PC-3 (cell line): Measurements from ENCODE around the gene PGS1. TPM values are rescaled to one million over a fixed set of nuclear protein-coding genes. Genes with fewer than 3 reads are reported as not detected.

Experiments used
- ATAC-seq: fragments of 200-7000 bp; cut with Tn5 transposase; 2 replicates; pipeline ENCODE4 v1.9.1; 2020; ENCODE audit warnings: mild to moderate bottlenecking, moderate library complexity
- BruUV-seq: library from RNA; stranded (reverse); fragments of 400-500 nt; replicated peaks from 2 replicates; lab custom pipeline; 2021; lab: Mats Ljungman, UMichigan
- CTCF ChIA-PET: fragments of 300-600 bp; sonication (Branson Sonifier 250); formaldehyde crosslinking; loops from one replicate; lab custom pipeline; 2022; ENCODE audit warnings: antibody characterized with exemption; lab: Charles Lee
- POLR2A ChIA-PET: fragments of 300-600 bp; sonication (Branson Sonifier 250); formaldehyde crosslinking; loops from one replicate; lab custom pipeline; 2022; ENCODE audit warnings: antibody characterized with exemption; ENCODE audit not compliant: unreplicated experiment; lab: Charles Lee
- DNase-seq: peaks from one replicate; pipeline ENCODE4 v3.0.0-alpha.2; 2015
- H2AFZ ChIP-seq: fragments of 300-600 bp; sonication (generic); 2 replicates; pipeline ENCODE4 v1.6.0; 2016; ENCODE audit warnings: antibody characterized with exemption, low read length
- H3F3A ChIP-seq: fragments of 300-600 bp; sonication (generic); one replicate; pipeline ENCODE4 v1.6.0; 2017; ENCODE audit warnings: antibody characterized with exemption, low read length, control low read depth, mild to moderate bottlenecking; ENCODE audit not compliant: unreplicated experiment
- H3K27ac ChIP-seq: fragments of 300-600 bp; sonication (generic); 2 replicates; pipeline ENCODE4 v1.5.1; 2016; ENCODE audit warnings: mild to moderate bottlenecking, low read length
- H3K27me3 ChIP-seq: fragments of 300-600 bp; sonication (generic); 2 replicates; pipeline ENCODE4 v1.6.1; 2016; ENCODE audit warnings: low read length, mixed read lengths
- H3K36me3 ChIP-seq: fragments of 300-600 bp; sonication (generic); 2 replicates; pipeline ENCODE4 v1.6.1; 2016; ENCODE audit warnings: low read depth, mixed run types, low read length, mixed read lengths
- H3K4me1 ChIP-seq: fragments of 300-600 bp; sonication (generic); 2 replicates; pipeline ENCODE4 v1.5.1; 2016; ENCODE audit warnings: low read length; ENCODE audit not compliant: insufficient read depth
- H3K4me2 ChIP-seq: fragments of 300-600 bp; sonication (generic); 2 replicates; pipeline ENCODE4 v1.6.0; 2016; ENCODE audit warnings: low read length
- H3K4me3 ChIP-seq: fragments of 300-600 bp; sonication (generic); 2 replicates; pipeline ENCODE4 v1.5.1; 2016; ENCODE audit warnings: mild to moderate bottlenecking, low read length, mixed read lengths
- H3K79me2 ChIP-seq: fragments of 300-600 bp; sonication (generic); 2 replicates; pipeline ENCODE4 v1.6.1; 2017; ENCODE audit warnings: low read length, mixed read lengths
- H3K9ac ChIP-seq: fragments of 300-600 bp; sonication (generic); 2 replicates; pipeline ENCODE4 v1.6.0; 2016; ENCODE audit warnings: mild to moderate bottlenecking, low read length
- H3K9me2 ChIP-seq: fragments of 300-600 bp; sonication (generic); replicated peaks from 2 replicates; pipeline ENCODE4 v1.6.1; 2016; ENCODE audit warnings: mixed run types, low read length, mixed read lengths
- H3K9me3 ChIP-seq: fragments of 300-600 bp; sonication (generic); 2 replicates; pipeline ENCODE4 v1.6.1; 2016; ENCODE audit warnings: low read length, mixed read lengths
- H4K20me1 ChIP-seq: fragments of 300-600 bp; sonication (generic); 2 replicates; pipeline ENCODE4 v1.6.1; 2016; ENCODE audit warnings: low read length, mixed read lengths
- CTCF ChIP-seq: fragments of 300-600 bp; sonication (generic); conservative IDR thresholded peaks from 2 replicates; pipeline ENCODE4 v1.5.1; 2017; ENCODE audit warnings: antibody characterized with exemption, low read depth, mild to moderate bottlenecking, low read length
- EZH2 ChIP-seq: fragments of 300-600 bp; sonication (generic); IDR thresholded peaks from one replicate; pipeline ENCODE4 v1.6.1; 2017; ENCODE audit warnings: antibody characterized with exemption, mild to moderate bottlenecking, low read length; ENCODE audit not compliant: unreplicated experiment
- EZH2phosphoT487 ChIP-seq: fragments of 300-600 bp; sonication (generic); IDR thresholded peaks from 2 replicates; pipeline ENCODE4 v1.6.1; 2018; ENCODE audit warnings: mild to moderate bottlenecking, antibody characterized with exemption, low read length, borderline replicate concordance
- intact Hi-C: fragments of 100-400 bp; cut with micrococcal nuclease; formaldehyde crosslinking; loops from 2 replicates; pipeline ENCODE4 v1.9.0; 2023
- total RNA-seq: library from RNA; depleted of rRNA; stranded (reverse); fragments of >200 nt; gene quantifications from 2 replicates; pipeline ENCODE4 v1.2.3, GENCODE V29; 2014

PGS1 gene
- total RNA-seq, 1 experiment from 2014 or later = 47.0 TPM

GRCh38 chr17:78372841-78373240 lies 5.6 kb upstream of the PGS1 start:
- Histone ChIP-seq H3K9ac (no peak overlapping the region), H3K4me1 (peaks cover 34% of the 10 kb centered on the region), H3K4me2 (no peak overlapping the region), H3K4me3 (no peak overlapping the region), H3K79me2 (no peaks in the 10 kb centered on the region), H2AFZ (no peak overlapping the region), H3K27ac (no peak overlapping the region), H3K27me3 (no peaks in the 10 kb centered on the region), H3K9me2 (no peaks in the 10 kb centered on the region), H3K9me3 (no peaks in the 10 kb centered on the region), H3F3A (peaks cover 9% of the 10 kb centered on the region), H3K36me3 (no peaks in the 10 kb centered on the region), H4K20me1 (no peaks in the 10 kb centered on the region)
- ATAC-seq = no peak
- BruUV-seq = no TSS peak
- no peak for DNase-seq
- intact Hi-C loops = no loop called here
- ChIA-PET POLR2A (no interaction called here), CTCF (no interaction called here)
- TF ChIP-seq CTCF (no peak), EZH2phosphoT487 (no peak), EZH2 (no peak)

GRCh38 chr17:78374189-78374588 lies 4.3 kb upstream of the PGS1 start:
- no peaks in the 10 kb centered on the region for H3K27me3 ChIP-seq
- H3K36me3 ChIP-seq = no peaks in the 10 kb centered on the region
- intact Hi-C loops = no loop called here
- H3F3A ChIP-seq = peaks cover 9% of the 10 kb centered on the region
- ChIA-PET CTCF (no interaction called here), POLR2A (no interaction called here)
- H3K9ac ChIP-seq = peak overlapping the region; percentile 23
- H2AFZ ChIP-seq = peak overlapping the region; percentile 41; the same call in 1 of the 2 replicates
- TF ChIP-seq CTCF (no peak), EZH2 (no peak), EZH2phosphoT487 (no peak)
- H3K9me2 ChIP-seq = no peaks in the 10 kb centered on the region
- ATAC-seq (no peak), DNase-seq (peak; percentile 44)
- peak overlapping the region; percentile 71 for H3K27ac ChIP-seq
- peaks cover 7% of the 10 kb centered on the region for H3K79me2 ChIP-seq
- H3K4me2 ChIP-seq = peak overlapping the region; percentile 50
- H3K9me3 ChIP-seq = no peaks in the 10 kb centered on the region
- H4K20me1 ChIP-seq = no peaks in the 10 kb centered on the region
- peaks cover 36% of the 10 kb centered on the region for H3K4me1 ChIP-seq
- H3K4me3 ChIP-seq = no peak overlapping the region
- no TSS peak for BruUV-seq

- Histone ChIP-seq H3K4me2 (peak overlapping the region; percentile 50), H3K9ac (peak overlapping the region; percentile 23), H2AFZ (peak overlapping the region; percentile 41), H3K9me2 (no peaks in the 10 kb centered on the region), H3K36me3 (no peaks in the 10 kb centered on the region), H3K4me3 (no peak overlapping the region), H3K27me3 (no peaks in the 10 kb centered on the region), H3F3A (peaks cover 9% of the 10 kb centered on the region), H3K4me1 (peaks cover 42% of the 10 kb centered on the region), H3K27ac (peak overlapping the region; percentile 71), H4K20me1 (no peaks in the 10 kb centered on the region), H3K79me2 (peaks cover 13% of the 10 kb centered on the region), H3K9me3 (no peaks in the 10 kb centered on the region)
- ChIA-PET POLR2A (interaction anchor here (0.7 kb wide), 1 partner anchor 58 kb away, joined by 3 read pairs; no protein-coding TSS in a partner anchor), CTCF (no interaction called here)
- no TSS peak for BruUV-seq
- TF ChIP-seq CTCF = no peak
- no peak for TF ChIP-seq EZH2phosphoT487
- no peak for TF ChIP-seq EZH2
- intact Hi-C loops = no loop called here
- DNase-seq (peak; percentile 68), ATAC-seq (peak; percentile 20; the same call in 1 of the 2 replicates)
These were observed 3.7 kb upstream of the PGS1 start for GRCh38 chr17:78374631-78375274.
